Type B pancreatic cell (in vitro differentiated cells): ENCODE measurements around the gene ISM1. TPM values are rescaled to one million over a fixed set of nuclear protein-coding genes. Genes with fewer than 3 reads are reported as not detected.

Experiments used
- DNase-seq: peaks from one replicate; pipeline ENCODE4 v3.0.0; 2021; ENCODE audit warnings: mixed read lengths; ENCODE audit not compliant: unreplicated experiment; ENCODE audit errors: extremely low spot score
- H3K27ac Mint-ChIP-seq: 2 replicates; pipeline ENCODE4 v1.8.0; 2021; ENCODE audit warnings: mild to moderate bottlenecking, mixed read lengths
- H3K27me3 Mint-ChIP-seq: 2 replicates; pipeline ENCODE4 v1.8.0; 2021; ENCODE audit warnings: mixed read lengths
- H3K36me3 Mint-ChIP-seq: 2 replicates; pipeline ENCODE4 v1.8.0; 2021; ENCODE audit warnings: mixed read lengths
- H3K4me1 Mint-ChIP-seq: one replicate; pipeline ENCODE4 v1.8.0; 2021; ENCODE audit warnings: mixed read lengths; ENCODE audit not compliant: unreplicated experiment
- H3K4me3 Mint-ChIP-seq: 2 replicates; pipeline ENCODE4 v1.8.0; 2021; ENCODE audit warnings: mild to moderate bottlenecking, mixed read lengths
- H3K9me3 Mint-ChIP-seq: 2 replicates; pipeline ENCODE4 v1.8.0; 2021; ENCODE audit warnings: mixed read lengths
- total RNA-seq: library from RNA; stranded (reverse); gene quantifications from 2 replicates; pipeline ENCODE4 v1.2.1, GENCODE V29; 2021; ENCODE audit warnings: low replicate concordance
- TF ChIP-seq, protein P1 (sequence below): fragments of 200-600 bp; sonication (generic); conservative IDR thresholded peaks from 2 replicates; pipeline ENCODE4 v1.5.0; 2021; ENCODE audit warnings: antibody characterized with exemption, mild to moderate bottlenecking

ISM1 gene
- total RNA-seq, 1 donor from 2014 or later = 9.0 TPM

DNA sequence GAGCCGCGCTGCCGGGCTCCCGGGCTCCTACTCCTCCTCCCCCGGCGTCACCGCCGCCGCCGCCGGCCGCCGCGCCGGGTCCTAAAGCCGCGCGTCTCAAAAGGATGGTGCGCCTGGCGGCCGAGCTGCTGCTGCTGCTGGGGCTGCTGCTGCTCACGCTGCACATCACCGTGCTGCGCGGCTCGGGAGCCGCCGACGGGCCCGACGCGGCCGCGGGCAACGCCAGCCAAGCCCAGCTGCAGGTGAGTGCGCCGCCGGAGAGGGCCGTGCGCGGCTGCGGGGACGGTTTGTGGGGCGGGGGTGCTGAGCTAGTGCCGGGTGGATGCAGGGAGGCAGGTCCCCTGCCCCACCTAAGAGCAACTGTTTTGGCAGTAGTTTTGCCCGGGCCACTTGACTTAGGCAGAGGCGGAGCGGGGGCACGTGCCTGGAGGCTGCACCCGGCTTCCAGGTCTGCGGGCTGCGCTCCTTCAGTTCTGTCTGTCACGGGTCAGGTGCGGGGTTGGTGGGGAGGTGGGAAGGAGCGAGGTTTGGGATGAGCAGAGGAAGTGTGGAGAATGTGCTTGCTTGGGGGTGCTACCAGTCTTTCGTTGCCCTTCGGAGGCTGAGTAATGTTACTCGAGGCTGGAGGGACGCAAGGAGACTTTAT is 722 bp downstream of the ISM1 start:
- peak; percentile 80 for DNase-seq
- Mint-ChIP-seq H3K27me3 (peaks cover 75% of the 10 kb centered on the region), H3K4me1 (peaks cover 9% of the 10 kb centered on the region), H3K36me3 (peaks cover 3% of the 10 kb centered on the region), H3K27ac (no peak overlapping the region), H3K4me3 (peak overlapping the region; percentile 88), H3K9me3 (no peaks in the 10 kb centered on the region)
- TF ChIP-seq, protein P1, sequence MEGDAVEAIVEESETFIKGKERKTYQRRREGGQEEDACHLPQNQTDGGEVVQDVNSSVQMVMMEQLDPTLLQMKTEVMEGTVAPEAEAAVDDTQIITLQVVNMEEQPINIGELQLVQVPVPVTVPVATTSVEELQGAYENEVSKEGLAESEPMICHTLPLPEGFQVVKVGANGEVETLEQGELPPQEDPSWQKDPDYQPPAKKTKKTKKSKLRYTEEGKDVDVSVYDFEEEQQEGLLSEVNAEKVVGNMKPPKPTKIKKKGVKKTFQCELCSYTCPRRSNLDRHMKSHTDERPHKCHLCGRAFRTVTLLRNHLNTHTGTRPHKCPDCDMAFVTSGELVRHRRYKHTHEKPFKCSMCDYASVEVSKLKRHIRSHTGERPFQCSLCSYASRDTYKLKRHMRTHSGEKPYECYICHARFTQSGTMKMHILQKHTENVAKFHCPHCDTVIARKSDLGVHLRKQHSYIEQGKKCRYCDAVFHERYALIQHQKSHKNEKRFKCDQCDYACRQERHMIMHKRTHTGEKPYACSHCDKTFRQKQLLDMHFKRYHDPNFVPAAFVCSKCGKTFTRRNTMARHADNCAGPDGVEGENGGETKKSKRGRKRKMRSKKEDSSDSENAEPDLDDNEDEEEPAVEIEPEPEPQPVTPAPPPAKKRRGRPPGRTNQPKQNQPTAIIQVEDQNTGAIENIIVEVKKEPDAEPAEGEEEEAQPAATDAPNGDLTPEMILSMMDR = peak; percentile 59

DNA sequence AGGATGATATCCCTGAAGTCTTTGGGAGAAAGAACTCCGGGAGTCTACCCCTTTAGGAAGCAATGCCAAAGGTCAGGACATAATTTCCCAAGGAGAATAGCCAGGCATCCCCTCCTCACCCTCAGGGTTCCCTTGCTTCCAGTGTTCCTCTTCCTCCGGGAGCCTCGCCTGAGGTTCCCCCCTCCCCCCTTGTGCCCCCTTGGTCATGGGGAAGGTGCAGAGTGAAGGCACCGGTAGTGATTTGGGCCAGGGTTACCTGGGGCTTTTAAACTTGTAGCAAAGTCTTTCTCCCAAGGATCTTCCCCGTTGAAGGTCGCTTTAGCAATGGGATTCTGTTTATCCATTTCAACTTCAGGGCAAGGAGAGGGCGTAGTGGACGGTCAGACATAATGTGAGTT is 1.2 kb downstream of the ISM1 start:
- peaks cover 9% of the 10 kb centered on the region for H3K4me1 Mint-ChIP-seq
- peaks cover 71% of the 10 kb centered on the region for H3K27me3 Mint-ChIP-seq
- TF ChIP-seq, protein P1 = no peak

DNA sequence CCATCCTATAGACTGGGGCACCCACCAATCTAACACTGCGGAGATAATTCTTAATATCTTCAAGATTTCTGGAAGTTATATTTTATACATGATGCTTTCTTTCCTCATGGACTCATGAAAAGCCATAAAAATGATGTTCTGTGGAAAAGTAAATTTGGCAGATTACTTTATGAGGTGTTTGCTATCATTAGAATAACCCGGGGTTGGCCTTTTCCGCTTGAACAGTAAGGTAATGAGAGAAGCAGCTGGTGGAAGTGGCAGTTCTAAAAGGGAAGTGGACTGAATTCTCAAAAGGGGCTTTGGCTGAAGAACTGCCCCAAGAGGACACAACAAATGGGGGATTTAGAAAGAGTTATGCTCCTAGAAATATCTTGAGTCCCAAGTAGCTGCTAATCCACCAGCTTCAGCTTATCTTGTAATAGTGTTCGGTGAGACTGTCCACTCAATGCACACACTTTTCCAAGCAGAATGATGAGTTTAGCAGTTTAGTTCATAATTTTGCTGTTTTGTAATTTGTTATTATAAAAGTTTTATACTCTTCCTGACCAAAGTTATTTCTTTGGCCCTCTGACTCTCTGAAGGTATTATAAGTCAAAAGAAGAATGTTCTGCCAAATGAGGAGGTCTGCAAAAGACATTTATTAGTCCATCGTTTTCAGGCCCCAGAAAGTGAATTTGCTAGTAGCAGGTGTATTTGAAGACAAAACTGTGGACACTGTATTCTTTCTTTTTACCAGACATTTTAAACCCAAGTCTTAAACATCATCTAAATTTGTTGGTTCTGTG is 2.9 kb downstream of the ISM1 start:
- TF ChIP-seq, protein P1 = no peak
- DNase-seq = no peak
- H3K4me1 Mint-ChIP-seq = peaks cover 9% of the 10 kb centered on the region
- peaks cover 4% of the 10 kb centered on the region for H3K36me3 Mint-ChIP-seq
- peak overlapping the region; percentile 35 for H3K4me3 Mint-ChIP-seq
- no peak overlapping the region for H3K27ac Mint-ChIP-seq
- H3K27me3 Mint-ChIP-seq = peaks cover 58% of the 10 kb centered on the region
- H3K9me3 Mint-ChIP-seq = no peaks in the 10 kb centered on the region

More for the DNA sequence above, 1.2 kb downstream of the ISM1 start:
- H3K27ac Mint-ChIP-seq = no peak overlapping the region
- DNase-seq = no peak
- peaks cover 3% of the 10 kb centered on the region for H3K36me3 Mint-ChIP-seq
- H3K4me3 Mint-ChIP-seq = peak overlapping the region; percentile 88
- H3K9me3 Mint-ChIP-seq = no peaks in the 10 kb centered on the region

DNA sequence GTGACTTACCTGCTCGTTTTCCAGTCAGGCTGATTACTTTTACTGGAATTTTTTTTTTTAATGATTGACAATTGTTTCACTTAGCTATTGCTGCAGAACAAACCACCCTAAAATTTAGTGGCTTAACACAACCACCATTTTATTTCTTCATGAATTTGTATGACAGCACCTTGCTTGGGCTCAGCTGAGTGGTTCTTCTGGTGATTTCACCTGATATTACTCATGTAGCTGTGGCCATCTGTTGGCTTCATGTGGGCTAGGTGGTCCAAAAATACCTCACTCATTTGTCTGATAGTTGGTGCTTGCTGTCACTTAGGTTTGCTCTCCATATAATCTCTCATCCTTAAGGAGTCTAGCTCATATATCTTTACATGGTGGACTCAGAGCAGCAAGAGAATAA is 5.3 kb downstream of the ISM1 start:
- TF ChIP-seq, protein P1 = no peak
- no peaks in the 10 kb centered on the region for H3K9me3 Mint-ChIP-seq
- peaks cover 7% of the 10 kb centered on the region for H3K36me3 Mint-ChIP-seq
- H3K4me3 Mint-ChIP-seq = no peak overlapping the region
- peaks cover 7% of the 10 kb centered on the region for H3K4me1 Mint-ChIP-seq
- no peak for DNase-seq
- H3K27ac Mint-ChIP-seq = no peak overlapping the region
- H3K27me3 Mint-ChIP-seq = peaks cover 49% of the 10 kb centered on the region

DNA sequence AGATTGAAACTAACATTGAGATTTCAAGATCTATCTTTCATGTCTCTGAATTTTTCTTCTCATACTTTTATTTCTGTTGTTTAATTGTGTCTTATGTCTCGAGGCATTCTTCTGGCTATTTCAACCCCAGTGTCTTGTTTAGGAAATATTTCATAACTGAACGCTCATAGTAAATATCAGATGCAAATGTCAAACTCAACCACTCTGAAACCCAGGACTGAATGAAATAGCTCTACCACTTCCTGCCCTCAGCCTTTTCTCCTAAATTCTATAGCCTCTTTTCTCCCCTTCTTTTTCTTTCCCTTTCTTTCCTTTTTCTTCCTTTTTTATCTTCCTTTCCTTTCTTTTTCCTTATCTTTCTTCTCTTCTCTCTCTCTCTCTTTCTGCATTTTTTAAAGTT is 7.7 kb downstream of the ISM1 start:
- Mint-ChIP-seq H3K27ac (no peak overlapping the region), H3K4me3 (no peak overlapping the region), H3K36me3 (peaks cover 7% of the 10 kb centered on the region), H3K27me3 (peaks cover 31% of the 10 kb centered on the region), H3K4me1 (peaks cover 10% of the 10 kb centered on the region), H3K9me3 (peaks cover 4% of the 10 kb centered on the region)
- no peak for DNase-seq
- TF ChIP-seq, protein P1 = no peak
